HL-60 (cell line): ENCODE data around the gene AHRR.

Experiments
- CTCF ChIP-seq: IDR thresholded peaks from one replicate; pipeline ENCODE4 v1.5.1; 2011; ENCODE audit warnings: low read length, control low read depth, inconsistent platforms; ENCODE audit not compliant: insufficient read depth
- REST ChIP-seq: IDR thresholded peaks from 2 replicates; pipeline ENCODE4 v1.6.1; 2012; ENCODE audit warnings: low read depth; ENCODE audit not compliant: insufficient replicate concordance

- TF ChIP-seq CTCF (no peak), REST (no peak)
These were observed 78.1 kb downstream of the AHRR start for GRCh38 chr5:399296-400281.
